Measurements from ENCODE around the gene USP20.

USP20 gene

DNA sequence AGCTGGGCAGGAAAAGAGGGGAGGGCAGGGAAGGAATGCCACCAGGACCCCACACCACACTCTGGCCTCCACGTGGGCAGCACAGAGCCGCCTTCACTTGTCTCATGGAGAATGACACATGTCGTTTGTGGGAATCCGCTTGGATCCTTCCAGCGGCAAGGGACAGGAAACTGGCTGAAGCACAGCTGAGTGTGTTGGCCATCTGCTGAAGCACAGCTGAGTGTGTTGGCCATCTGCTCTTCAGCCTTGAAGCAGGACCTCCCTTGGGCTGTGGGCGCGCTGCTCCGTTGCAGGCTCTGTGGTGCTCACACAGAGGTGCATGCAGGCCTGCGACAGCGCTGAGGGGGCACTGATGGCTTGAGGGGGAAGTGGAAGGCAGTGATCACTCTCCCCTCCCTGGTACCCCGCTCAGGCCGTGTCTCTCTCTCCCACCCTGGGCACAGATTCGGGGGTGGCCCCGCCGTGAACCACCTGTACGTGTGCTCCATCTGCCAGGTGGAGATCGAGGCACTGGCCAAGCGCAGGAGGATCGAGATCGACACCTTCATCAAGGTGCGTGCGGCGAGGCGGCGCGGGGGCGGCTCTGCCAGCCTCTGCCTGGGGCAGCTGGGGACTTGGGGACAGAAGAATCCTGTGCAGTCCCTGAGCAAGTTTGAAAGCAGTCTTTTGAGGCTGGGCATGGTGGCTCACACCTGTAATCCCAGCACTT lies 40.6 kb downstream of the USP20 start:
- no peaks in the 10 kb centered on the region for H3K27me3 ChIP-seq (replicated peaks)
- in situ Hi-C loops (cut with HindIII; ENCODE audit: low pct_ligation_motif_present, low sequenced_read_pairs), result no loop called here
- no peak overlapping the region for H3K4me3 ChIP-seq (ENCODE audit: low read depth, low read length)
- no peak for DNase-seq
- no peak overlapping the region for H3K27ac ChIP-seq
- peaks cover 19% of the 10 kb centered on the region for H3K36me3 ChIP-seq (replicated peaks)
- TF ChIP-seq, protein P1, sequence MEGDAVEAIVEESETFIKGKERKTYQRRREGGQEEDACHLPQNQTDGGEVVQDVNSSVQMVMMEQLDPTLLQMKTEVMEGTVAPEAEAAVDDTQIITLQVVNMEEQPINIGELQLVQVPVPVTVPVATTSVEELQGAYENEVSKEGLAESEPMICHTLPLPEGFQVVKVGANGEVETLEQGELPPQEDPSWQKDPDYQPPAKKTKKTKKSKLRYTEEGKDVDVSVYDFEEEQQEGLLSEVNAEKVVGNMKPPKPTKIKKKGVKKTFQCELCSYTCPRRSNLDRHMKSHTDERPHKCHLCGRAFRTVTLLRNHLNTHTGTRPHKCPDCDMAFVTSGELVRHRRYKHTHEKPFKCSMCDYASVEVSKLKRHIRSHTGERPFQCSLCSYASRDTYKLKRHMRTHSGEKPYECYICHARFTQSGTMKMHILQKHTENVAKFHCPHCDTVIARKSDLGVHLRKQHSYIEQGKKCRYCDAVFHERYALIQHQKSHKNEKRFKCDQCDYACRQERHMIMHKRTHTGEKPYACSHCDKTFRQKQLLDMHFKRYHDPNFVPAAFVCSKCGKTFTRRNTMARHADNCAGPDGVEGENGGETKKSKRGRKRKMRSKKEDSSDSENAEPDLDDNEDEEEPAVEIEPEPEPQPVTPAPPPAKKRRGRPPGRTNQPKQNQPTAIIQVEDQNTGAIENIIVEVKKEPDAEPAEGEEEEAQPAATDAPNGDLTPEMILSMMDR (IDR thresholded peaks at IDR 0.05; ENCODE audit: low read depth, low read length, missing control alignments), result no peak

DNA sequence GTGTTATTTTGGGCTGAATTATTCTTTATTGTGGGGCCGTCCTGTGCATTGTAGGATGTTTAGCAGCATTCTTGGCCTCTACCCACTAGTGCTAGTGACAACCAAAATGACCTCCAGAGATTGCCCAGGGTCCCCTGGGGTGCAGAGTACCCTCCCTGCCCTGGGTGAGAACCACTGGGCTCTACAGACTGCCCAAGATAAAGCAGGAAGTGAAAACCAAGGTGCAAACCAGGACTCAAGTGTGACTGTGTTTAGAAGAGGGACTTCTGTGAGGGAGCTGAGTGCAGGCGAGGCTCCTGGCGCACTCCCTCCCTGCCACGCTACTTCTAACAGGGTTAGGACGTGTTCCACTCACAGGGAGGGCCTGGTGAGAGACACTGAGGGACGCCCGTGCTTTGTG lies 41.6 kb downstream of the USP20 start:
- in situ Hi-C loops (cut with HindIII; ENCODE audit: low pct_ligation_motif_present, low sequenced_read_pairs), result no loop called here
- TF ChIP-seq, protein P1 (IDR thresholded peaks at IDR 0.05; ENCODE audit: low read depth, low read length, missing control alignments), result no peak
- no peak for DNase-seq
- Histone ChIP-seq H3K27ac (no peak overlapping the region), H3K36me3 (replicated peaks) (peaks cover 22% of the 10 kb centered on the region), H3K27me3 (replicated peaks) (no peaks in the 10 kb centered on the region), H3K4me3 (ENCODE audit: low read depth, low read length) (no peak overlapping the region)

DNA sequence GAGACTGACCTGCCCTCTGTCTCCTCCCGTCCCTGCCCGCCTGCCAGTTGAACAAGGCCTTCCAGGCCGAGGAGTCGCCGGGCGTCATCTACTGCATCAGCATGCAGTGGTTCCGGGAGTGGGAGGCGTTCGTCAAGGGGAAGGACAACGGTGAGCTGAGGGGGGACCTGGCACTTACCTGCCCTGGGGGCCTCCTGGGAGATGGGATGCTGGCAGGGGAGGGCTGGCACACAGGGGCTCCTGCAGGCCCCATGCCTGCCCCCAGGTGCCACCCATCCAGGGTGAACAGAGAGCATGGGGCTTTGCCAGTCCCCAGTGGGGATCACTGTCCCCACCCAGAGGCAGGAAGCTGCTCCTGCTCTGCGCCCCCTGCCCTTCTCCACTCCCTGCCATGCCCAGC lies 43.0 kb downstream of the USP20 start:
- Histone ChIP-seq H3K36me3 (replicated peaks) (peaks cover 23% of the 10 kb centered on the region), H3K27me3 (replicated peaks) (no peaks in the 10 kb centered on the region), H3K27ac (no peak overlapping the region), H3K4me3 (ENCODE audit: low read depth, low read length) (no peak overlapping the region)
- no peak for DNase-seq
- TF ChIP-seq, protein P1 (IDR thresholded peaks at IDR 0.05; ENCODE audit: low read depth, low read length, missing control alignments), result no peak
- in situ Hi-C loops (cut with HindIII; ENCODE audit: low pct_ligation_motif_present, low sequenced_read_pairs), result no loop called here

DNA sequence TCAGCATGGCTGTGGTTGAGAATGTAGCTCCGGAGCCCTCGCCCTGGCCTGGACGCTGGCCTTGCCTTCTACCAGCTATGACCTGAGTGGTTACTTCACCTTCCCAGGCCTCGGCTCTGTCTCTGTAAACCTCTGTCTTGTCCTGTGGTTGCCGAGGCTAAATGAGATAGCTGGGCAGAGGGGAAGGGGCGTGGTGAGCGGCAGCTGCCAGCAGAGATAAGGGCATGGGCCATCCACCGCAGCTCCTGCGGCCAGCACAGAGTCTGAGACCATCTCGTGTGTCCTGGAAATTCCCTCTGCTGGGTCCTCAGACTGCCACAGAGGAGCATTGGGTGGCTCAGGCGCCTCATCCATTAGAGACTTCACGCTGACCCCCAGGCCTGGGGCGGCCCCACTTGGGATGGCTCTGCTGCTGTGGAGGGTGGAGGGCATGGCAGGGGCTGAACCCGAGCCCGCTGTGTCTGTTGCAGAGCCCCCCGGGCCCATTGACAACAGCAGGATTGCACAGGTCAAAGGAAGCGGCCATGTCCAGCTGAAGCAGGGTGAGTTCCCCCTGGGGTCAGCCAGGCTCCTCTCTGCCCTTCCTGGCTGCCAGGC lies 43.9 kb downstream of the USP20 start:
- in situ Hi-C loops (cut with HindIII; ENCODE audit: low pct_ligation_motif_present, low sequenced_read_pairs), result no loop called here
- TF ChIP-seq, protein P1 (IDR thresholded peaks at IDR 0.05; ENCODE audit: low read depth, low read length, missing control alignments), result no peak
- Histone ChIP-seq H3K27ac (no peak overlapping the region), H3K27me3 (replicated peaks) (no peaks in the 10 kb centered on the region), H3K4me3 (ENCODE audit: low read depth, low read length) (no peak overlapping the region), H3K36me3 (replicated peaks) (peaks cover 23% of the 10 kb centered on the region)
- no peak for DNase-seq

DNA sequence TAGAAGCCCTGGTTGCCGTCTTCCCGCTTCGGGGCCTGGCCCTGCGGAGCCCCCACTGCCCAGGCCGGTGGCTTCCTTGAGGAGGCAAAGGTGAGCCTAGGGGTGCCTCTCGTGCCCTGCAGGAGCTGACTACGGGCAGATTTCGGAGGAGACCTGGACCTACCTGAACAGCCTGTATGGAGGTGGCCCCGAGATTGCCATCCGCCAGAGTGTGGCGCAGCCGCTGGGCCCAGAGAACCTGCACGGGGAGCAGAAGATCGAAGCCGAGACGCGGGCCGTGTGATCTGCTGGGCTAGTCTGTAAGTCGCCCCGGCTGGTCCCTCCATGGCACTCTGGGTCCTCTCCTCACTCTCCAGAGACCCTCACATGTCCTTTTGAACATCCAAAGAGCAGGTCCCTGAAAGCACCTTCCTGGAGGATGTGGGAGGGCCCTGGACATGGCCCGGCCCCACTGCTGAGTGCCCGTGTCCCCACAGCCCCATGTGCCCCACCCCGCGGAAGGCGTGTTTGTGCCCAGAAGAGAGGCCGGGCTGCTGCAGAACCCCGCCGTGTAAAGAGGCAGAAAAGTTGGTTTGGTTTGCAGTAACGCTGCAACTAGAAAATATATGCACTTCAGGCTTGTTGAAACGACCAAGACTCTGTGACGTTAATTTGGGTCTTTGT lies 44.9 kb downstream of the USP20 start:
- no peak overlapping the region for H3K4me3 ChIP-seq (ENCODE audit: low read depth, low read length)
- TF ChIP-seq, protein P1 (IDR thresholded peaks at IDR 0.05; ENCODE audit: low read depth, low read length, missing control alignments), result no peak
- H3K36me3 ChIP-seq (replicated peaks), result peaks cover 16% of the 10 kb centered on the region
- H3K27me3 ChIP-seq (replicated peaks), result no peaks in the 10 kb centered on the region
- in situ Hi-C loops (cut with HindIII; ENCODE audit: low pct_ligation_motif_present, low sequenced_read_pairs), result no loop called here
- no peak for DNase-seq
- no peak overlapping the region for H3K27ac ChIP-seq

All from brain microvascular endothelial cell (primary cell).